Vagina (tissue), 2 donors: Measurements from ENCODE around the gene SMURF2.

ENCODE experiments used
- CTCF ChIP-seq, 3 experiments: fragments of 450-650 bp in 2 of 3; fragments of 200-600 bp in 1 of 3; sonication (generic) in 1 of 3; IDR thresholded peaks; one replicate each; pipeline ENCODE4 v1.5.1; 2017 to 2019; ENCODE audit warnings: antibody characterized with exemption in 3 of 3, mild to moderate bottlenecking in 2 of 3, moderate library complexity in 2 of 3
- POLR2A ChIP-seq, 2 donors: fragments of 450-650 bp; IDR thresholded peaks; one replicate each; pipeline ENCODE4 v1.6.1; 2017; ENCODE audit warnings: antibody characterized with exemption in 2 of 2, mild to moderate bottlenecking in 2 of 2, moderate library complexity in 2 of 2

GRCh38 chr17:64676763-64677162 lies 14.7 kb upstream of the SMURF2 start:
- no peak for TF ChIP-seq POLR2A (IDR thresholded peaks at IDR 0.05)
- no peak for TF ChIP-seq CTCF (IDR thresholded peaks at IDR 0.05)
